Measurements from ENCODE around the gene HOXA1. TPM values are rescaled to one million over a fixed set of nuclear protein-coding genes. Genes with fewer than 3 reads are reported as not detected.

HOXA1 gene
- total and polyA plus RNA-seq, 2 of the 4 experiments (the other 2 are of a cell fraction) = 0.54 to 1.8 TPM

- intact Hi-C loops (cut with micrococcal nuclease) (loop anchor here (5.0 kb wide), 1 partner anchor 99 kb away; no protein-coding TSS in a partner anchor), in situ Hi-C loops (cut with MboI; ENCODE audit: low sequenced_read_pairs) (no loop called here), dilution Hi-C loops (cut with HindIII; ENCODE audit: low sequenced_read_pairs, unreplicated experiment) (no loop called here)
- peak overlapping the region; percentile 81 for H3K4ac ChIP-seq (ENCODE audit: low read depth, low read length)
- DNase-seq = no peak
- H4K20me1 ChIP-seq (ENCODE audit: insufficient read depth, low read length) = no peaks in the 10 kb centered on the region
- BruUV-seq (replicated peaks) = no TSS peak
- H3K4me3 ChIP-seq (ENCODE audit: insufficient read depth, low read depth, low read length) = peak overlapping the region; percentile 61
- peak overlapping the region; percentile 89 for H4K91ac ChIP-seq (ENCODE audit: insufficient read depth, low read depth, low read length)
- H4K5ac ChIP-seq (ENCODE audit: low read depth, low read length) = peak overlapping the region; percentile 100
- H3K14ac ChIP-seq (replicated peaks; ENCODE audit: low read depth, low read length) = peak overlapping the region; percentile 65
- CTCF ChIA-PET = interaction anchor here (1.2 to 1.8 kb wide), 5 partner anchors 10 to 444 kb away, joined by 3 to 5 read pairs (median 4); no protein-coding TSS in a partner anchor
- peak overlapping the region; percentile 58 for H3K56ac ChIP-seq (ENCODE audit: extremely low read depth, insufficient read depth, low read length)
- no peak for ATAC-seq (ENCODE audit: low read depth)
- peak overlapping the region; percentile 92 to 98 for H4K8ac ChIP-seq (ENCODE audit: low read depth in 2 of 2, low read length in 2 of 2)
- peak overlapping the region; percentile 62 for H2AK9ac ChIP-seq (replicated peaks; ENCODE audit: low read depth, low read length, poor library complexity)
- peak overlapping the region; percentile 77 for H3K27ac ChIP-seq (ENCODE audit: insufficient read depth, low read length)
- no peak for TF ChIP-seq USF2 (IDR thresholded peaks at IDR 0.05; ENCODE audit: low read depth, low read length)
- no peak for TF ChIP-seq MXI1 (IDR thresholded peaks at IDR 0.05; ENCODE audit: borderline replicate concordance, low read depth, low read length)
- no peak for TF ChIP-seq BHLHE40 (IDR thresholded peaks at IDR 0.05; ENCODE audit: low read depth, low read length)
- TF ChIP-seq NFE2L2 (IDR thresholded peaks at IDR 0.05; ENCODE audit: low read depth, low read length) = no peak
- TF ChIP-seq CEBPB (IDR thresholded peaks at IDR 0.05; ENCODE audit: low read depth, low read length) = no peak
- TF ChIP-seq RAD21 (IDR thresholded peaks at IDR 0.05; ENCODE audit: low read length) = no peak
- TF ChIP-seq SMC3 (IDR thresholded peaks at IDR 0.05; ENCODE audit: low read depth, low read length) = no peak
- TF ChIP-seq RCOR1 (IDR thresholded peaks at IDR 0.05; ENCODE audit: insufficient replicate concordance, low read length) = no peak
- no peak for TF ChIP-seq CHD1 (IDR thresholded peaks at IDR 0.05; ENCODE audit: low read depth, low read length)
- TF ChIP-seq RFX5 (IDR thresholded peaks at IDR 0.05; ENCODE audit: low read depth, low read length) = no peak
- no peak for TF ChIP-seq FOS (IDR thresholded peaks at IDR 0.05; ENCODE audit: low read depth, low read length)
- no peak for TF ChIP-seq ELK1 (IDR thresholded peaks at IDR 0.05; ENCODE audit: borderline replicate concordance, low read depth, low read length)
- TF ChIP-seq CTCF (conservative IDR thresholded peaks at IDR 0.05; ENCODE audit: low read depth, low read length) = no peak
- peak overlapping the region; percentile 100 for H3K4me2 ChIP-seq (ENCODE audit: low read depth, low read length)
- H2AK5ac ChIP-seq (ENCODE audit: low read depth, low read length) = peak overlapping the region; percentile 83
- POLR2A ChIA-PET (ENCODE audit: unreplicated experiment) = interaction anchor here (0.8 to 1.1 kb wide), 3 partner anchors 10 to 274 kb away, joined by 3 read pairs; no protein-coding TSS in a partner anchor
- H3K23ac ChIP-seq (ENCODE audit: low read depth, low read length) = peak overlapping the region; percentile 75
- peak overlapping the region; percentile 43 for H2BK5ac ChIP-seq (ENCODE audit: low read depth, low read length, poor library complexity, severe bottlenecking)
- peak overlapping the region; percentile 66 for H2BK120ac ChIP-seq (ENCODE audit: low read depth, low read length)
- H2BK15ac ChIP-seq (ENCODE audit: low read depth, low read length) = peak overlapping the region; percentile 58; the same call in 2 of the 3 replicates
- H2BK20ac ChIP-seq (ENCODE audit: low read depth, low read length) = no peak overlapping the region; the same call in 1 of the 2 replicates
- 19% methylated on average over 3 of the region's 12 CpGs; no CpG with 5 or more reads in 1 of the 2 experiments for WGBS, 2 experiments (ENCODE audit: extremely low coverage in 2 of 2, insufficient read length in 1 of 2)
- peak overlapping the region; percentile 92 for H3K9ac ChIP-seq (ENCODE audit: low read depth, low read length)
- H3K79me1 ChIP-seq (ENCODE audit: low read depth in 1 of 2, low read length in 2 of 2) = peaks cover 24 to 41% of the 10 kb centered on the region in 2 experiments
- H2AFZ ChIP-seq (replicated peaks; ENCODE audit: low read length, poor library complexity) = peak overlapping the region; percentile 93
- H3K36me3 ChIP-seq (ENCODE audit: control insufficient read depth, insufficient read depth, low read length) = peaks cover 3% of the 10 kb centered on the region; the same call in 1 of the 2 replicates
- peaks cover 25% of the 10 kb centered on the region for H3K4me1 ChIP-seq (ENCODE audit: control insufficient read depth, insufficient read depth, low read length)
- H3K9me1 ChIP-seq (ENCODE audit: insufficient read depth, low read length) = peaks cover 11% of the 10 kb centered on the region
- peak overlapping the region; percentile 59 for H3K18ac ChIP-seq (ENCODE audit: low read depth, low read length)
- no peaks in the 10 kb centered on the region for H3K9me3 ChIP-seq (ENCODE audit: control insufficient read depth, insufficient read depth, low read length)
- H3K27me3 ChIP-seq (ENCODE audit: control insufficient read depth, insufficient read depth, low read length) = no peaks in the 10 kb centered on the region
Measured at GRCh38 chr7:27131390-27131819, 35.6 kb upstream of the HOXA1 start.

All from IMR-90 (cell line).